A549 (cell line): Measurements from ENCODE around the gene PAX9.

Experiments
- CEBPB ChIP-seq, 2 experiments: fragments of >200 bp in 1 of 2; sonication (Bioruptor Twin) in 1 of 2; formaldehyde crosslinking in 1 of 2; IDR thresholded peaks; 2 replicates each; pipeline ENCODE4 v1.6.1; 2012 to 2016
- GATA3 ChIP-seq: IDR thresholded peaks from 2 replicates; pipeline ENCODE4 v1.6.1; 2012; ENCODE audit warnings: borderline replicate concordance
- HOXB13 ChIP-seq: fragments of 250-450 bp; sonication (Bioruptor Pico); IDR thresholded peaks from 2 replicates; pipeline ENCODE4 v1.5.0; 2020; ENCODE audit warnings: low read depth, mild to moderate bottlenecking, moderate library complexity
- JUN ChIP-seq, 2 experiments: fragments of >200 bp; sonication (Bioruptor Twin); formaldehyde crosslinking; IDR thresholded peaks; 2 replicates in 1 of 2; 3 replicates in 1 of 2; pipeline ENCODE4 v1.6.1; 2016 to 2017
- MAFK ChIP-seq: fragments of 450-650 bp; IDR thresholded peaks from 2 replicates; pipeline ENCODE4 v1.6.1; 2014; ENCODE audit not compliant: partially characterized antibody
- RFX5 ChIP-seq: fragments of 450-650 bp; IDR thresholded peaks from 2 replicates; pipeline ENCODE4 v1.7.1; 2014; ENCODE audit warnings: antibody characterized with exemption, mild to moderate bottlenecking, moderate library complexity
- SMC3 ChIP-seq: fragments of >200 bp; sonication (Bioruptor Twin); formaldehyde crosslinking; IDR thresholded peaks from 3 replicates; pipeline ENCODE4 v1.6.1; 2018; ENCODE audit warnings: inconsistent platforms
- TF ChIP-seq, protein P1 (sequence below): fragments of 250-450 bp; sonication (Bioruptor Pico); IDR thresholded peaks from 2 replicates; pipeline ENCODE4 v1.5.0; 2020; ENCODE audit warnings: low read depth, mild to moderate bottlenecking, moderate library complexity
- TF ChIP-seq, protein P2 (sequence below): IDR thresholded peaks from 2 replicates; pipeline ENCODE4 v1.6.1; 2012
- TF ChIP-seq, protein P3 (sequence below): fragments of >200 bp; sonication (Bioruptor Twin); formaldehyde crosslinking; IDR thresholded peaks from 3 replicates; pipeline ENCODE4 v1.5.1; 2016

DNA sequence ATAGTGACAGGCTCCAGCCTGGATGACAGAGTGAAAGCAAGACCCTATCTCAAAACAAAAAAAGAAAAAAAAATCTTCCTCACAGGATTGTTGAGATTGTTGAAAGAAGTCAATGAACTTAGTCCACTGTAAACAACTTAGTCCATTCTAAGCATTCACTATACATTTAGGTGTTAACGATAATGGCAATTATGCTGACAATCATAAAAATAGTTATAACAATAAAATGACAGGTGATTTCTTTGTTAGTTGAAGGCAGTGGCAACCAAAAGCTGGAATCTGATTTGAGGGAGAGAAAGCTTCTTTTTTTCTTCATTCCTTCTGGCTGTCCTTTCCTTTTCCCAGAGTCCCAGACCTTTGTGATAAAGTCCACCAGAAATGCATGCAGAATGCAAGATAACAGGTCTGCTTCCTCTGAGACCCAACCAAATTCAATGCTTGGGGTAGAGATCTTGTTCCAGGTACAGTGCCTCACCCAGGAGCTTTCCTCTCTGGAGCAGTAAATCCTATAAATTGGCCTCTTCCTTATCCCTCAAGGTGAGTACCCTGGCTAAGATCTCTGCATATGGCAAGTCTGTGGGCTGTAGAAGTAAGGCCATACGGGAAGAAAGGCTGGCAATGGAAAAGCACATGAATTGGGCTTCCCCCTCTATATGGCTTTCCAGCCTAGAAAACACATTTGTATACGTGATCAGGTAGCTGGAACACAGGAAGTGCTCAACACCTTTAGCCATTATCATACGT, 52.5 kb downstream of the PAX9 start:
- TF ChIP-seq, protein P1, sequence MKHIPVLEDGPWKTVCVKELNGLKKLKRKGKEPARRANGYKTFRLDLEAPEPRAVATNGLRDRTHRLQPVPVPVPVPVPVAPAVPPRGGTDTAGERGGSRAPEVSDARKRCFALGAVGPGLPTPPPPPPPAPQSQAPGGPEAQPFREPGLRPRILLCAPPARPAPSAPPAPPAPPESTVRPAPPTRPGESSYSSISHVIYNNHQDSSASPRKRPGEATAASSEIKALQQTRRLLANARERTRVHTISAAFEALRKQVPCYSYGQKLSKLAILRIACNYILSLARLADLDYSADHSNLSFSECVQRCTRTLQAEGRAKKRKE (CRISPR knock-in tag): no peak
- TF ChIP-seq, protein P2, sequence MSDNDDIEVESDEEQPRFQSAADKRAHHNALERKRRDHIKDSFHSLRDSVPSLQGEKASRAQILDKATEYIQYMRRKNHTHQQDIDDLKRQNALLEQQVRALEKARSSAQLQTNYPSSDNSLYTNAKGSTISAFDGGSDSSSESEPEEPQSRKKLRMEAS: no peak
- TF ChIP-seq, protein P3, sequence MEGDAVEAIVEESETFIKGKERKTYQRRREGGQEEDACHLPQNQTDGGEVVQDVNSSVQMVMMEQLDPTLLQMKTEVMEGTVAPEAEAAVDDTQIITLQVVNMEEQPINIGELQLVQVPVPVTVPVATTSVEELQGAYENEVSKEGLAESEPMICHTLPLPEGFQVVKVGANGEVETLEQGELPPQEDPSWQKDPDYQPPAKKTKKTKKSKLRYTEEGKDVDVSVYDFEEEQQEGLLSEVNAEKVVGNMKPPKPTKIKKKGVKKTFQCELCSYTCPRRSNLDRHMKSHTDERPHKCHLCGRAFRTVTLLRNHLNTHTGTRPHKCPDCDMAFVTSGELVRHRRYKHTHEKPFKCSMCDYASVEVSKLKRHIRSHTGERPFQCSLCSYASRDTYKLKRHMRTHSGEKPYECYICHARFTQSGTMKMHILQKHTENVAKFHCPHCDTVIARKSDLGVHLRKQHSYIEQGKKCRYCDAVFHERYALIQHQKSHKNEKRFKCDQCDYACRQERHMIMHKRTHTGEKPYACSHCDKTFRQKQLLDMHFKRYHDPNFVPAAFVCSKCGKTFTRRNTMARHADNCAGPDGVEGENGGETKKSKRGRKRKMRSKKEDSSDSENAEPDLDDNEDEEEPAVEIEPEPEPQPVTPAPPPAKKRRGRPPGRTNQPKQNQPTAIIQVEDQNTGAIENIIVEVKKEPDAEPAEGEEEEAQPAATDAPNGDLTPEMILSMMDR: no peak
- TF ChIP-seq HOXB13 (CRISPR knock-in tag) (no peak), RFX5 (no peak), CEBPB (IDR thresholded peaks at IDR 0.05) (no peak), JUN (IDR thresholded peaks at IDR 0.05) (no peak), MAFK (peak; percentile 76), SMC3 (no peak), GATA3 (no peak)
